Left cardiac atrium (tissue), 4 donors: ENCODE data around the gene HIVEP1. TPM values are rescaled to one million over a fixed set of nuclear protein-coding genes. Genes with fewer than 3 reads are reported as not detected.

Experiments
- ATAC-seq, 2 donors: fragments of 200-7000 bp; cut with Tn5 transposase; one replicate each; pipeline ENCODE4 v1.9.1; 2020; ENCODE audit warnings: mild to moderate bottlenecking in 2 of 2, moderate library complexity in 2 of 2
- DNase-seq: peaks from one replicate; pipeline ENCODE4 v3.0.0-alpha.2; 2020
- intact Hi-C, 2 donors: fragments of 100-400 bp; cut with DNase I; formaldehyde crosslinking; loops; one replicate each; pipeline versions ENCODE4 v1.14.1 to v1.15.1; 2022 to 2023
- total RNA-seq, 2 donors: library from RNA; stranded (reverse); fragmentation: NEBNext Ultra II Directional; extraction: Animal tissue kit (Norgen Biotek cat#: 25700); gene quantifications; one replicate each; pipeline ENCODE4 v1.2.1, GENCODE V29; 2021
- donor health status: DM: no; HTN: yes; CAD: no.
- donor health status: DM: no; HTN: yes; CAD: no; lungs with severe emphysema.
- donor health status: DM: yes; HTN: yes; CAD: no.
- donor health status: Dilated cardiomyopathy.

Gene HIVEP1
- total RNA-seq, 2 donors from 2014 or later, result 14.3 to 18.0 TPM

GRCh38 chr6:12034349-12034748 is 22.2 kb downstream of the HIVEP1 start:
- DNase-seq (no peak), ATAC-seq (no peak)
- intact Hi-C loops, result no loop called here

- no peak for DNase-seq
- ATAC-seq, result peak; percentile 38 to 50
- intact Hi-C loops, result no loop called here
Measured at GRCh38 chr6:12034837-12035236, 22.7 kb downstream of the HIVEP1 start.

- DNase-seq (no peak), ATAC-seq (no peak)
- intact Hi-C loops, result no loop called here
Measured at GRCh38 chr6:12036766-12037165, 24.7 kb downstream of the HIVEP1 start.

- intact Hi-C loops, result no loop called here
- no peak for DNase-seq
- no peak for ATAC-seq
Measured at GRCh38 chr6:12037798-12038197, 25.7 kb downstream of the HIVEP1 start.

- peak; percentile 27 to 34 for ATAC-seq
- no peak for DNase-seq
- intact Hi-C loops, result no loop called here
Measured at GRCh38 chr6:12039540-12040459, 27.7 kb downstream of the HIVEP1 start.

- intact Hi-C loops, result no loop called here
- DNase-seq (no peak), ATAC-seq (no peak)
Measured at GRCh38 chr6:12047304-12047703, 35.2 kb downstream of the HIVEP1 start.

GRCh38 chr6:12047792-12048432 is 35.8 kb downstream of the HIVEP1 start:
- no peak for ATAC-seq
- intact Hi-C loops, result no loop called here
- no peak for DNase-seq

- intact Hi-C loops, result no loop called here
- ATAC-seq, result no peak
Measured at GRCh38 chr6:12048609-12049008, 36.5 kb downstream of the HIVEP1 start.

GRCh38 chr6:12049165-12049564 is 37.1 kb downstream of the HIVEP1 start:
- intact Hi-C loops, result no loop called here
- DNase-seq, result no peak
- ATAC-seq, result no peak

More at GRCh38 chr6:12048609-12049008, 36.5 kb downstream of the HIVEP1 start:
- DNase-seq, result no peak

- intact Hi-C loops, result no loop called here
- no peak for DNase-seq
- ATAC-seq, result peak in 1 of 2 donors; percentile 38
Measured at GRCh38 chr6:12051861-12052368, 39.8 kb downstream of the HIVEP1 start.

- peak in 1 of 2 donors; percentile 53 for ATAC-seq
- intact Hi-C loops, result no loop called here
- no peak for DNase-seq
Measured at GRCh38 chr6:12058172-12058961, 46.3 kb downstream of the HIVEP1 start.

- ATAC-seq (peak; percentile 59 to 82), DNase-seq (peak; percentile 70)
- intact Hi-C loops, result no loop called here
Measured at GRCh38 chr6:12060780-12061609, 48.9 kb downstream of the HIVEP1 start.

GRCh38 chr6:12062605-12063004 is 50.5 kb downstream of the HIVEP1 start:
- intact Hi-C loops, result no loop called here
- no peak for DNase-seq
- no peak for ATAC-seq

- no peak for DNase-seq
- intact Hi-C loops, result no loop called here
- no peak for ATAC-seq
Measured at GRCh38 chr6:12064131-12064530, 52.0 kb downstream of the HIVEP1 start.

GRCh38 chr6:12064538-12065071 is 52.5 kb downstream of the HIVEP1 start:
- DNase-seq (no peak), ATAC-seq (no peak)
- intact Hi-C loops, result no loop called here

- DNase-seq (no peak), ATAC-seq (peak; percentile 73 to 76)
- intact Hi-C loops, result no loop called here
Measured at GRCh38 chr6:12065321-12066140, 53.4 kb downstream of the HIVEP1 start.

- DNase-seq, result no peak
- intact Hi-C loops, result no loop called here
- ATAC-seq, result no peak
Measured at GRCh38 chr6:12066297-12066696, 54.2 kb downstream of the HIVEP1 start.
